DND-41 (cell line): ENCODE measurements around the gene LARP7.
"Not testable (repeated sequence)": the region's sequence is repeated elsewhere in the genome, so short reads cannot be mapped to it uniquely, and the experiment has no call there.

Experiments used
- ATAC-seq: fragments of 200-7000 bp; cut with Tn5 transposase; 3 replicates; pipeline ENCODE4 v1.9.1; 2021; ENCODE audit warnings: low read depth; ENCODE audit not compliant: insufficient read depth
- DNase-seq: peaks from one replicate; pipeline ENCODE4 v3.0.0-alpha.2; 2020
- H2AFZ ChIP-seq: 2 replicates; pipeline ENCODE4 v1.6.0; 2012; ENCODE audit warnings: low read depth, low read length
- H3K27ac ChIP-seq: 2 replicates; pipeline ENCODE4 v1.5.1; 2012; ENCODE audit warnings: low read length, inconsistent platforms
- H3K27me3 ChIP-seq: fragments of 200-600 bp; sonication (generic); 2 replicates; pipeline ENCODE4 v1.6.0; 2012; ENCODE audit warnings: low read length, mild to moderate bottlenecking, inconsistent platforms; ENCODE audit not compliant: insufficient read depth, poor library complexity
- H3K36me3 ChIP-seq: 2 replicates; pipeline ENCODE4 v1.5.1; 2012; ENCODE audit warnings: low read length, inconsistent platforms; ENCODE audit not compliant: insufficient read depth
- H3K4me1 ChIP-seq: 2 replicates; pipeline ENCODE4 v1.5.1; 2012; ENCODE audit warnings: mild to moderate bottlenecking, low read length; ENCODE audit not compliant: insufficient read depth
- H3K4me2 ChIP-seq: 2 replicates; pipeline ENCODE4 v1.6.0; 2012; ENCODE audit warnings: mild to moderate bottlenecking, moderate library complexity, low read length, inconsistent platforms; ENCODE audit not compliant: insufficient read depth
- H3K4me3 ChIP-seq, 2 experiments: fragments of 200-600 bp in 1 of 2; shearing (Covaris generic) in 1 of 2; 2 replicates each; pipeline ENCODE4 v1.5.1; 2012 to 2016; ENCODE audit warnings: inconsistent platforms in 2 of 2, low read length in 2 of 2, mild to moderate bottlenecking in 2 of 2, low read depth in 1 of 2, moderate library complexity in 1 of 2
- H3K79me2 ChIP-seq: 2 replicates; pipeline ENCODE4 v1.6.0; 2012; ENCODE audit warnings: low read length, inconsistent platforms; ENCODE audit not compliant: insufficient read depth
- H3K9ac ChIP-seq: 2 replicates; pipeline ENCODE4 v1.6.0; 2012; ENCODE audit warnings: low read depth, mild to moderate bottlenecking, inconsistent platforms, low read length, moderate library complexity
- H3K9me3 ChIP-seq: 2 replicates; pipeline ENCODE4 v1.5.1; 2012; ENCODE audit warnings: low read length, moderate library complexity, mild to moderate bottlenecking, inconsistent platforms; ENCODE audit not compliant: insufficient read depth, severe bottlenecking
- H4K20me1 ChIP-seq: 2 replicates; pipeline ENCODE4 v1.6.0; 2012; ENCODE audit warnings: low read length; ENCODE audit not compliant: insufficient read depth
- EZH2 ChIP-seq: IDR thresholded peaks from 3 replicates; pipeline ENCODE4 v1.6.1; 2012; ENCODE audit warnings: borderline replicate concordance, low read depth, mild to moderate bottlenecking, moderate library complexity, low read length, inconsistent platforms; ENCODE audit not compliant: severe bottlenecking
- TF ChIP-seq, protein P1 (sequence below): IDR thresholded peaks from 2 replicates; pipeline ENCODE4 v1.5.1; 2012; ENCODE audit warnings: borderline replicate concordance, low read length, moderate library complexity, mild to moderate bottlenecking; ENCODE audit not compliant: poor library complexity, severe bottlenecking; ENCODE audit errors: extremely low read depth

LARP7 gene

DNA sequence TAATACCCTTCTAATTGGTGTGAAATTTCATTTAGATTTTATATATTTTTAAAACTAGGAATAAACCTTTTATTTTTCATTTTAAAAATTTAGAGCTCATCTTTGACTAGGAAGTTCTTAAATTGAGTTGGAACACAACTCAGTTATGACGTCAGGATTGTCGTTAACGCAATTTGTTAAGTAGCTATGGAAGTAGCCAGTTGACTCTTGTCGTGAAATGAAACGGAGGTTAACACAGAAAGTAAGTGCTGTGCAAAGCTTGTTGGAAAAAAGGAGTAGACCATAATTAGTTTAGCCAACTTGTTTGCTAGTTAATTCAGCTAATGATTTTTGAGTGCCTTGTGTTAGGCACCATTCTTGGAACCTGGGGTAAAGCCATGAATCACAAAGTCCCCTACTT is 18.3 kb downstream of the LARP7 start:
- H4K20me1 ChIP-seq: no peaks in the 10 kb centered on the region
- no peak overlapping the region for H3K4me3 ChIP-seq
- H2AFZ ChIP-seq: no peak overlapping the region
- no peak for ATAC-seq
- no peaks in the 10 kb centered on the region for H3K9me3 ChIP-seq
- DNase-seq: no peak
- no peaks in the 10 kb centered on the region for H3K79me2 ChIP-seq
- H3K4me2 ChIP-seq: no peak overlapping the region
- TF ChIP-seq, protein P1, sequence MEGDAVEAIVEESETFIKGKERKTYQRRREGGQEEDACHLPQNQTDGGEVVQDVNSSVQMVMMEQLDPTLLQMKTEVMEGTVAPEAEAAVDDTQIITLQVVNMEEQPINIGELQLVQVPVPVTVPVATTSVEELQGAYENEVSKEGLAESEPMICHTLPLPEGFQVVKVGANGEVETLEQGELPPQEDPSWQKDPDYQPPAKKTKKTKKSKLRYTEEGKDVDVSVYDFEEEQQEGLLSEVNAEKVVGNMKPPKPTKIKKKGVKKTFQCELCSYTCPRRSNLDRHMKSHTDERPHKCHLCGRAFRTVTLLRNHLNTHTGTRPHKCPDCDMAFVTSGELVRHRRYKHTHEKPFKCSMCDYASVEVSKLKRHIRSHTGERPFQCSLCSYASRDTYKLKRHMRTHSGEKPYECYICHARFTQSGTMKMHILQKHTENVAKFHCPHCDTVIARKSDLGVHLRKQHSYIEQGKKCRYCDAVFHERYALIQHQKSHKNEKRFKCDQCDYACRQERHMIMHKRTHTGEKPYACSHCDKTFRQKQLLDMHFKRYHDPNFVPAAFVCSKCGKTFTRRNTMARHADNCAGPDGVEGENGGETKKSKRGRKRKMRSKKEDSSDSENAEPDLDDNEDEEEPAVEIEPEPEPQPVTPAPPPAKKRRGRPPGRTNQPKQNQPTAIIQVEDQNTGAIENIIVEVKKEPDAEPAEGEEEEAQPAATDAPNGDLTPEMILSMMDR: no peak
- no peak for TF ChIP-seq EZH2
- no peaks in the 10 kb centered on the region for H3K4me1 ChIP-seq
- H3K9ac ChIP-seq: no peak overlapping the region
- H3K27me3 ChIP-seq: no peaks in the 10 kb centered on the region
- H3K27ac ChIP-seq: no peak overlapping the region
- H3K36me3 ChIP-seq: peaks cover 73% of the 10 kb centered on the region

DNA sequence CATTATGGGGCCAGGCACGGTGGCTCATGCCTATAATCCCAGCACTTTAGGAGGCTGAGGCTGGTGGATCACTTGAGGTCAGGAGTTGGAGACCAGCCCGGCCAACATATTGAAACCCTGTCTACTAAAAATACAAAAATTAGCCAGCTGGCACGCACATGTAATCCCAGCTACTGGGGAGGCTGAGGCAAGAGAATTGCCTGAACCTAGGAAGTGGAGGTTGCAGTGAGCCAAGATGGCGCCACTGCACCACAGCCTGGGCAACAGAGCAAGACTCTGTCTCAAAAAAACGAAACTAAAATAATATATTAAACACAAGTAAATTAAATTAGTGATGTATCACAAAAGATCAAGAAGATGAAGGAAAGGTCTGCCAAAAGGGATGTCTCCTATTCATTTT is 19.2 kb downstream of the LARP7 start:
- ATAC-seq, H3K4me3 ChIP-seq, H3K27ac ChIP-seq: not testable (repeated sequence)

DNA sequence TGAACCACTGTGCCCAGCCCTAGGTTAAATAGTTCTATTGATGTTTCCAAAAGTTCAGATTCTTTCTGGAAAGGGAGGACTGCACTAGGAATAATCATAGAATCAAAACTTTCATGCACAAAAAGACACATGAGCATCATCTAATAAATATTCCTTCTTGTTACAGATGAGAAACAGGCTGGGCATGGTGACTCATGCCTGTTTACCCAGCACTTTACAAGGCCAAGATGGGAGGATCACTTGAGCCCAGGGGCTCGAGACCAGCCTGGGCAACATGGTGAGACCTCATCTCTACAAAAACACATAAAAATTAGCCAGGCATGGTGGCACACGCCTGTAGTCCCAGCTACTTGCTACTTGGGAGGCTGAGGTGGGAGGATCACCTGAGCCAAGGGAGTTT is 27.7 kb downstream of the LARP7 start:
- no peaks in the 10 kb centered on the region for H3K9me3 ChIP-seq
- H4K20me1 ChIP-seq: no peaks in the 10 kb centered on the region
- ATAC-seq (no peak), DNase-seq (no peak)
- H3K27me3 ChIP-seq: no peaks in the 10 kb centered on the region
- H3K4me3 ChIP-seq: no peak overlapping the region
- no peaks in the 10 kb centered on the region for H3K79me2 ChIP-seq
- H3K4me1 ChIP-seq: no peaks in the 10 kb centered on the region
- no peak overlapping the region for H3K27ac ChIP-seq
- no peak for TF ChIP-seq EZH2
- TF ChIP-seq, protein P1: no peak
- no peaks in the 10 kb centered on the region for H3K36me3 ChIP-seq
- H2AFZ ChIP-seq: no peak overlapping the region
- no peak overlapping the region for H3K4me2 ChIP-seq
- H3K9ac ChIP-seq: no peak overlapping the region

More for the DNA sequence above, 19.2 kb downstream of the LARP7 start:
- not testable (repeated sequence) for H3K79me2 ChIP-seq, H3K4me2 ChIP-seq, DNase-seq, H2AFZ ChIP-seq, H4K20me1 ChIP-seq, H3K4me1 ChIP-seq, H3K9me3 ChIP-seq, H3K27me3 ChIP-seq, H3K9ac ChIP-seq
- H3K36me3 ChIP-seq: peaks cover 66% of the 10 kb centered on the region

DNA sequence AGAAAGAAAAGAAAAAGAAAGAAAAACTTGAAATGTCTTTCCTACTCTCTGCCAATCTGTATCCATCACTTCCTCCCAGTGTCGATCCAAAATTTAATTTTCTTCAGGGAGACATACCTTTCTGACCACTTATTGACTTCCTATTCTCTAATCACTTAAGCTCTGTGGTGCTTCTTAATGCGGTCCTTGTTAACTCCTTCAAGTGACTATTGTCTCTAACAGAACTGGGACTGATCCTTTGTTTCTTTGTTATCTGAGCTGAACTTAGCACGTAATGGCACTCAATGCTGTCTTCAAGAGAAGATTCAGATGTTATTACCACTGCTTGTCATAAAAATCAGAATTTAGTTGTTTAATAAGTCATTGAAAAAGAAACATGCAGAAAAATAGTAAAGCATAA is 31.2 kb downstream of the LARP7 start:
- no peak overlapping the region for H3K27ac ChIP-seq
- no peak overlapping the region for H2AFZ ChIP-seq
- H3K4me1 ChIP-seq: no peaks in the 10 kb centered on the region
- H3K4me3 ChIP-seq: no peak overlapping the region
- ATAC-seq: no peak
- no peak overlapping the region for H3K9ac ChIP-seq
- H3K9me3 ChIP-seq: no peaks in the 10 kb centered on the region
- H3K36me3 ChIP-seq: no peaks in the 10 kb centered on the region
- H4K20me1 ChIP-seq: no peaks in the 10 kb centered on the region
- H3K4me2 ChIP-seq: no peak overlapping the region
- no peaks in the 10 kb centered on the region for H3K79me2 ChIP-seq
- no peaks in the 10 kb centered on the region for H3K27me3 ChIP-seq
- DNase-seq: no peak
- TF ChIP-seq, protein P1: no peak
- no peak for TF ChIP-seq EZH2
